Peyer's patch (tissue), 4 donors: ENCODE measurements around the gene CCDC88C. TPM values are rescaled to one million over a fixed set of nuclear protein-coding genes. Genes with fewer than 3 reads are reported as not detected.
A peak's percentile ranks its signal among the peaks of the same experiment; 100 is the strongest.

Source experiments
- DNase-seq, 3 donors: peaks; one replicate each; pipeline ENCODE4 v3.0.0-alpha.2; 2017 to 2019
- H3K27ac ChIP-seq, 4 donors: fragments of 200-600 bp; sonication (generic); one replicate each; pipeline ENCODE4 v1.5.1; 2016 to 2019
- H3K27me3 ChIP-seq, 2 donors: fragments of 200-600 bp; sonication (generic); one replicate each; pipeline ENCODE4 v1.5.1; 2019
- H3K36me3 ChIP-seq, 3 donors: fragments of 200-600 bp; sonication (generic); one replicate each; pipeline ENCODE4 v1.5.1; 2016 to 2019
- H3K4me1 ChIP-seq, 4 donors: fragments of 200-600 bp; sonication (generic); one replicate each; pipeline ENCODE4 v1.5.1; 2016 to 2019
- H3K4me3 ChIP-seq, 4 donors: fragments of 200-600 bp; sonication (generic); 1 replicate in 3 of 4; 2 replicates in 1 of 4; pipeline ENCODE4 v1.5.1; 2016 to 2019; ENCODE audit warnings: mild to moderate bottlenecking in 1 of 4
- H3K9me3 ChIP-seq, 4 donors: fragments of 200-600 bp; sonication (generic); one replicate each; pipeline ENCODE4 v1.5.1; 2016 to 2019; ENCODE audit warnings: mild to moderate bottlenecking in 1 of 4
- POLR2A ChIP-seq, 2 donors: fragments of 450-650 bp; IDR thresholded peaks; one replicate each; pipeline ENCODE4 v1.5.1; 2017; ENCODE audit warnings: antibody characterized with exemption in 2 of 2, mild to moderate bottlenecking in 2 of 2, moderate library complexity in 2 of 2
- total RNA-seq, 4 donors: library from RNA; depleted of rRNA; stranded (reverse); fragments of >200 nt; gene quantifications; one replicate each; pipeline ENCODE4 v1.1.0, GENCODE V29; 2016
- TF ChIP-seq, protein P1 (sequence below), 6 experiments: fragments of 450-650 bp in 4 of 6; fragments of 200-600 bp in 2 of 6; sonication (generic) in 1 of 6; IDR thresholded peaks; one replicate each; pipeline ENCODE4 v1.5.1; 2017 to 2019; ENCODE audit warnings: antibody characterized with exemption in 6 of 6, mild to moderate bottlenecking in 3 of 6, moderate library complexity in 1 of 6

CCDC88C gene
- total RNA-seq, 4 donors from 2014 or later = 18.9 to 189 (median 77.2) TPM

DNA sequence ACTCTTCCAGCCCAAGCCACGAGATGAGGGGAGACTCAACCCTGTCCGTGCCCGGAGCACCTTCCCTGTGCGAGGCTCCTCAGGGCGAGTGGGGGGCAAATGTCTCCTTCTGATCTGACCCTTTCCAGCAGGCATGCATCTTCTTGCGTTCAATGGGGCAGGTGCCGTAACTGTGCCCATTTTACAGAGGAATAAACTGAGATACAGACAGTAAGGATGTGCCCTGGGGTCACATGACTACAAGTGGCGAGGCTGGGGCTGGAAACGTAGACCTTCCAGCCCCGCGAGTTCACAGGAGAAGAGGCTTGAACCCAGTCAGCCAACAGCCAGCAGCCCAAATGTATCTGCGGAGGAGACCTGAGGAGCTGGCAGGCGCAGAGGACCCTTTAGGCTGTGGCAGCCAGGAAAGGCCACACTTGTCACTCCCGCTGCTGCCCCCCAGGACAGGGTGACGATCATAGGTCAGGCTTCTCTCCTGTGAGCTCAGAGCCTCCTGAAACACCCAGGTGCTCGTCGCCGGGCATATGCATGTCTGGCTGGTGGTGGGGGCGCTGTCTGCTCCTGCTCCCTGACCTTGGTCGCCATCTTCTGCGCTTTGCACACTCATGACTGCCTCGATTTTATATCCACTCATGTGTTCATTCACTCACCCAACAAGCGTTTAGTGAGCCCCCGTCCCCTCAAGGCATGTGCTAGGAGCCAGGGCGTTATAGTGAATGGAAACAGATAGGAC, 41.7 kb downstream of the CCDC88C start:
- no peak for TF ChIP-seq POLR2A (IDR thresholded peaks at IDR 0.05)
- TF ChIP-seq, protein P1, sequence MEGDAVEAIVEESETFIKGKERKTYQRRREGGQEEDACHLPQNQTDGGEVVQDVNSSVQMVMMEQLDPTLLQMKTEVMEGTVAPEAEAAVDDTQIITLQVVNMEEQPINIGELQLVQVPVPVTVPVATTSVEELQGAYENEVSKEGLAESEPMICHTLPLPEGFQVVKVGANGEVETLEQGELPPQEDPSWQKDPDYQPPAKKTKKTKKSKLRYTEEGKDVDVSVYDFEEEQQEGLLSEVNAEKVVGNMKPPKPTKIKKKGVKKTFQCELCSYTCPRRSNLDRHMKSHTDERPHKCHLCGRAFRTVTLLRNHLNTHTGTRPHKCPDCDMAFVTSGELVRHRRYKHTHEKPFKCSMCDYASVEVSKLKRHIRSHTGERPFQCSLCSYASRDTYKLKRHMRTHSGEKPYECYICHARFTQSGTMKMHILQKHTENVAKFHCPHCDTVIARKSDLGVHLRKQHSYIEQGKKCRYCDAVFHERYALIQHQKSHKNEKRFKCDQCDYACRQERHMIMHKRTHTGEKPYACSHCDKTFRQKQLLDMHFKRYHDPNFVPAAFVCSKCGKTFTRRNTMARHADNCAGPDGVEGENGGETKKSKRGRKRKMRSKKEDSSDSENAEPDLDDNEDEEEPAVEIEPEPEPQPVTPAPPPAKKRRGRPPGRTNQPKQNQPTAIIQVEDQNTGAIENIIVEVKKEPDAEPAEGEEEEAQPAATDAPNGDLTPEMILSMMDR (IDR thresholded peaks at IDR 0.05) = no peak
- Histone ChIP-seq H3K4me3 (no peak overlapping the region), H3K4me1 (peaks cover 0 to 73% (median 59%) of the 10 kb centered on the region in 4 donors), H3K36me3 (no peaks in the 10 kb centered on the region), H3K27ac (peak overlapping the region in 2 of 4 donors; percentile 43 to 60), H3K27me3 (no peaks in the 10 kb centered on the region), H3K9me3 (no peaks in the 10 kb centered on the region)
- no peak for DNase-seq

DNA sequence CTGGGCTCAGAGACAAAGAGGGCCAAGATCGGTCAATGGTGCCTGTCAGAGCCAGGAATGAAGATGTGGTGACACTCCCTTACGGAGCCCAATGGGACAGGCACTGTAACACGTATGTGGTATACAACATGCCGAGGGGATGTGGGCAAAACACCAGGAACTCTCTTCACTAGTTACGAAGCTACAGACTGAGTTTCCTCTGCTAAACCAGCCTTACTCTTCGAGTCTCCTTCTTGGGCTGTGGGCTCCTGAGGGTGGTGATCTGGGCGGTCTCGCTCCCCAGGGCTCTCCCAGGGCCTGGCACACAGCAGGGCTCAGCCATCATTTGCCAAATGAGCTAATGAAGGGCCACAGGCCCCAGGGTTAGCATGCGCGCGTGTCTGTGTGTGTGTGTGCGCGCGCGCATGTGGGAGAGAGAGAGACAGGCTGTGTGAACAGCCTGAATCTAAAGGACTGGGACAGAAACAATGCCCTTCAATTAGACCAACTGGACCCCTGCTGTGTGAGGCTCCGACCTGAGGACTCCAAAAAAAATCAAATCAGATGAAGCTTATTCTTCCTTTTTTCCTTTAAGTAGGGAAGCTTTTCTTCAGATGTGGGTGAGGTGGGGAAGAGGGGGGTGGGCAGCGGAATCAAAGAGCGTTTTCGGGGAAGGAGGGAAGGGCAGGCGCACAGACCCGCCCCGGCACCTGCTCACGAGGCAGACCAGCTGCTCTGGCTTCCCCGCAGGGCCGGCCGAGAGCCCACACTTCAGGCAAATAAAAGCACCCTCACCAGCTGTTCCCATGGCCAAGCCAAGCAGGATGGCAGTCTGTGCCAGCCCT, 42.5 kb downstream of the CCDC88C start:
- H3K27ac ChIP-seq = peak overlapping the region in 3 of 4 donors; percentile 3 to 79 (median 60)
- H3K4me3 ChIP-seq = no peak overlapping the region
- no peaks in the 10 kb centered on the region for H3K36me3 ChIP-seq
- H3K27me3 ChIP-seq = no peaks in the 10 kb centered on the region
- no peak for DNase-seq
- peaks cover 4 to 73% (median 59%) of the 10 kb centered on the region in 4 donors for H3K4me1 ChIP-seq
- no peaks in the 10 kb centered on the region for H3K9me3 ChIP-seq
- no peak for TF ChIP-seq POLR2A (IDR thresholded peaks at IDR 0.05)
- TF ChIP-seq, protein P1 (IDR thresholded peaks at IDR 0.05) = no peak

DNA sequence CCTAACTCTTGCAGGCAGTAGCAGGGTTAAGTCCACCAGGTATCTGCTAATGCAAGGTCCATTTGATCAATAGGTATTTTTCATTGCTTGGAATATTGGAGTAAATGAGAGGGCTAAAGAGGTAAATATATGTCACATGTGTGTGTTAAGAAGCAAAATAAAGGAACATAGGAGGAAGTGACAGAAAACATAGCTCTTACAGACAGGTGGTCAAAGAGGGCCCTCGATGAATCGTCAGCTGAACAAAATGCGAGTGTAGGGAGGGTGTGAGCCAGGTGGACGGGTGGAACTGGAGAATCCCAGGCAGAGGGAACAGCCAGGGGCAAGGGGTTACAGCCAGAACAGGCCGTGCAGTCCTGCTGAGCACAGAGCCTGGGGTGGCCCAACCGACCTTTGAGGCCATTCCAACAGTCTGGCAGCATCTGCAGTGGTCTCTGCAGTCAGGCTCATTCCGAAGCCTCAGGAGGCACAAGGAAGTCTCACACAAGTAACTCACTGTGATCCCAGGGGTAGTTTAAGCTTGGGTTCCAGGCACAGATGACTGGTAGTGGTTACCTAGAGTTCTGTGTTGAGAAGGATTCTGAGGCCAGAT, 43.2 kb downstream of the CCDC88C start:
- H3K27ac ChIP-seq = peak overlapping the region; percentile 27 to 79 (median 58)
- peaks cover 5 to 72% (median 60%) of the 10 kb centered on the region in 4 donors for H3K4me1 ChIP-seq
- no peaks in the 10 kb centered on the region for H3K27me3 ChIP-seq
- TF ChIP-seq POLR2A (IDR thresholded peaks at IDR 0.05) = no peak
- TF ChIP-seq, protein P1 (IDR thresholded peaks at IDR 0.05) = no peak
- no peak overlapping the region for H3K4me3 ChIP-seq
- no peaks in the 10 kb centered on the region for H3K36me3 ChIP-seq
- H3K9me3 ChIP-seq = no peaks in the 10 kb centered on the region
- no peak for DNase-seq

DNA sequence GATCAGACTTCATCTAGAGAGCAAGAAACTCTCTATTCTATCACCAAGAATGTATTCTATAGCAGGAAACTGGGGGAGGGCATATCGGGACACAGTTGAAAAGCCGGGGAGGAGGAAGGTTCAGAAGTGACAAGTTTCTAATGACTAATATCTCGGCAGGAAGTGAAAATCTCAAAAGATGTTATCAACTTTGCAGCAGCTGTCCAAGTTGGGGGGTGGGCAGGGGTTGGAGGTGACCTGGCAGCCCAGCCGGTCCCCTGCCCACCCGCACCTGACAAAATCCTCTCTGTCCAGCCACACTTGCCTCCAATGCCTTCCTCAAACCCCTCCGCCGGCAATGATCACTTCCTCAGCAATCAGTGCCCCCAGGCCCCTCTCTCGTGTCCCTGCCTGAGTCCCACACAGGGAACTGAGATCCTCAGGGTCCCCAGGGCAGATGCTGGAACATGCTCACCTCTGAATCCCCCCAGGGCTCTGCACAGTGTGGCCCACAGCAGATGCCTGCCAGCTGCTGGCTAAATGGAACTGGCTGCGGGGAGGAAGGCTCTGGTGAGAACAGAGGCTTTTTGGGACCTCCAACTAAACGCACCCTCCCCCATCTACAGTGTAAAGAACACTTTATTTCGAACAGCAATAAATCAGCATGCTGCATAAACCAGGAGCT, 43.9 kb downstream of the CCDC88C start:
- DNase-seq = peak in 1 of 3 donors; percentile 53
- H3K9me3 ChIP-seq = no peaks in the 10 kb centered on the region
- H3K36me3 ChIP-seq = no peaks in the 10 kb centered on the region
- TF ChIP-seq, protein P1 (IDR thresholded peaks at IDR 0.05) = no peak
- no peak for TF ChIP-seq POLR2A (IDR thresholded peaks at IDR 0.05)
- peaks cover 5 to 66% (median 58%) of the 10 kb centered on the region in 4 donors for H3K4me1 ChIP-seq
- H3K4me3 ChIP-seq = peak overlapping the region in 1 of 4 donors; percentile 18
- H3K27ac ChIP-seq = peak overlapping the region; percentile 27 to 79 (median 58)
- no peaks in the 10 kb centered on the region for H3K27me3 ChIP-seq
